Choroid plexus epithelial cell (primary cell): ENCODE data around the gene PTPRE.

Experiments used
- DNase-seq: peaks from one replicate; pipeline ENCODE4 v3.0.0-alpha.2; 2010; ENCODE audit warnings: low read depth
- H3K4me3 ChIP-seq: 2 replicates; pipeline ENCODE4 v1.5.1; 2011; ENCODE audit warnings: low read depth, mild to moderate bottlenecking, control low read depth, low read length, moderate library complexity
- CTCF ChIP-seq: conservative IDR thresholded peaks from 2 replicates; pipeline ENCODE4 v1.5.1; 2011; ENCODE audit warnings: low read depth, mild to moderate bottlenecking, control low read depth, inconsistent platforms, low read length, moderate library complexity

Gene PTPRE

DNA sequence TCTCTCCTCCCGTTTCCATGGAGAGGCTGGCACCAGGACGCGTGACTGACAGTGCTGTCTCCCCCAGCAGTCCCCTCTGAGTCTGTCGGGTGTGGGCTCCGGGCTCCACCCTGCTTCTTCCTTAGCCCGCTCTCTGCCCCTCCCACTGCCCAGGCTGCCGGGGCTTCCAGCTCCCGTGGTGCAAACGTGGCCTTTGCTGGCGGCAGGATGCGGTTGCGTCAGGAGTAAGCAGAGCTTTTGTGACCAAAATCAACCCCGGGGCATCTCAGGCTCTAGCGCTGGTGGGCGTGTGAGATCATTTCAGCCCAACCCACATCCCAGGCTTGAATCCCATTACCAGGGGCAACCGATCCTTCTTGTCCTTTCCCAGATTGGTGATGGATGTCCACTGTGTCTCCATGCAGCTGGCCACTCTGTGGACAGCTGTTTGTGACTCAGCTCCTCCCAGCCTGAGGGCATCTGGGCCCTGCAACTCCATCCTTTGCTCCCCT, 28.2 kb downstream of the PTPRE start:
- no peak overlapping the region for H3K4me3 ChIP-seq
- no peak for TF ChIP-seq CTCF
- DNase-seq: no peak

GRCh38 chr10:127937069-127937468, 30.2 kb downstream of the PTPRE start:
- no peak for DNase-seq
- no peak overlapping the region for H3K4me3 ChIP-seq
- TF ChIP-seq CTCF: no peak

DNA sequence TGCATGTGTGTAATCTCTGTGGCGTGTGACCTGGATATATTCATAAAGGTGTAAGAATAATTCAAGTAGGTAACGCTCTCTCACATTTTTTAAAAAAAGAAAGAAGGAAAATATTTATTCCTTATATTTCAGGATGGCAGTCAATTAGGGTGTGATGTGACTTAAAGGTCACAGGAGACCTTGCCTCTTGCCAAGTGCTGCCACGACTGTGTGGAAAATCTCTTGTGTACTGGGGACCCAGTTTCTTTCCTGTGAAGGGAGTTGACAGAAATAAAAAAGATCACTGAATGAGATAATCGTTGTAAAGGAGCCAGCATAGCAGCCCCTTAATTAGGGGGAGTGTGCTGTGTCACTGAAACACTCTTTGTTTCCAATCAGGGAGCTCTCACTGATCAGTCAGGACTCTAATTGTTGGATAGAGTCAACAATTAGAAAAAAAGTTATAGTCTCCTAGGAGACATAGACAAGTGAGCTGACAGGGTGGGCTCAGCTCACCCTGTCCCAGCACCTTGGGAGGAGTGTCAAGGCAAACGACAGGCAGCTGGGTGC, 31.1 kb downstream of the PTPRE start:
- TF ChIP-seq CTCF: no peak
- H3K4me3 ChIP-seq: no peak overlapping the region
- DNase-seq: no peak

- DNase-seq: no peak
- H3K4me3 ChIP-seq: no peak overlapping the region
- TF ChIP-seq CTCF: no peak
These were observed 33.0 kb downstream of the PTPRE start for GRCh38 chr10:127939786-127940330.

GRCh38 chr10:127940866-127941640, 34.1 kb downstream of the PTPRE start:
- no peak overlapping the region for H3K4me3 ChIP-seq
- TF ChIP-seq CTCF: no peak
- no peak for DNase-seq

GRCh38 chr10:127942811-127943210, 35.9 kb downstream of the PTPRE start:
- H3K4me3 ChIP-seq: no peak overlapping the region
- TF ChIP-seq CTCF: no peak
- DNase-seq: peak; percentile 49
